Bone marrow (tissue), 2 donors: ENCODE measurements around the gene NPPA.
A peak's percentile ranks its signal among the peaks of the same experiment; 100 is the strongest.
"Not testable (repeated sequence)": the region's sequence is repeated elsewhere in the genome, so short reads cannot be mapped to it uniquely, and the experiment has no call there.

Experiments used
- DNase-seq, 2 donors: peaks; one replicate each; lab custom pipeline; 2025; lab: John Stamatoyannopoulos, UW

NPPA gene

DNA sequence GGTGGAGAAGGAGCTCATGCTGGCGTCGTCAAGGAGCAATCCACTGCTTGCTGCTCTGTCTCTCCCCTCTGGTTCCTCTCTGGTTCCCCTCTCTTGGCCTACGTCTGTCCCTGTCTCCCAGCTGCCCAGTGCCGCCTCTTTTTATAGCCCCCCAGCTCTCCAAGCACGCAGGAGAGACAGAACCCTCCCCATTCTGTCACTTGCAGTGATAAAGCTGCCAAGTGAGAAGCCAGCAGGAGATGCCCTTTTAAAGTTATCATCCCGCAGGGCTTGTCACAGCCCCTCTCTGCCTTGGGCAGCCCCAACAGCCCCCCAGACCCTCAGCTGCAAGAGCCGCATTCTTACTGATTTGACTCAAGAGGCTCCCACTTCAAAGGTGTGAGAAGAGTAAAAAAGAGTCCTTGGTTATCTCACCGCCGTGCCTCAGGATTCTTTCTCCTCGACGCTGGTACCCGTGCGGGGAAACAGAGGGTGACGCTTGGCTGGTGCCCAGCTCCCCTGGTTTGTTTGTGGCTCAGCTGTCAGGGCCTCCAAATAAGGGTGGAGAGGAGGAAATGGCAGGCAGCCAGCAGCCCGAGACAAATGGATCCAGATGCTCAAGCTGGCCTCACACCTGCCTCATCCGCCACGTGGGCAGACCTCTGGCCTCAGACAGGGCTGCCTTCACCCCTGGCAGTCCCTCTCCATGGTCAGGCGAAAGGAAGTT lies at the start of gene NPPA:
TSS of gene NPPA (minus strand) at position 117 of the 706 bp plus-strand sequence. CDS start at position 18, 99 bp downstream.
- DNase-seq: no peak

- not testable (repeated sequence) for DNase-seq
Observed at GRCh38 chr1:11894501-11894900, 46.9 kb upstream of the NPPA start.

DNA sequence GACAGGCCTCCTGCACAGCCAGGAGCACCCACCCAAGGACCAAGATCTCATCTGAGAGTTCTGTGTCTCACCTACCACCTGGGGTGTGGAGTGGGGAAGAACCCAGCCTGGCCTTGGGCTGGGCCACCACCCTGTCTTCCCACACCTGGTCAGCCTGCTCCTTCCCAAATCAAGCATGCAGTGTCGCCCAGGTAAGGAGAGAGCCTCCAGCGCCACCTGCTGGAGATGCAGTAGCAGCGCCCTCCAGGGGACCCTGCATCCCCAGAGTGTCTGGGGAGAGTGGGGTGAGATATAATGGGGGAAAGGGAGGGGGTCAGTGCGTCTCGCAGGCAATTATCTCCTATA lies 46.3 kb upstream of the NPPA start:
- peak in 1 of 2 donors; percentile 14 for DNase-seq

DNA sequence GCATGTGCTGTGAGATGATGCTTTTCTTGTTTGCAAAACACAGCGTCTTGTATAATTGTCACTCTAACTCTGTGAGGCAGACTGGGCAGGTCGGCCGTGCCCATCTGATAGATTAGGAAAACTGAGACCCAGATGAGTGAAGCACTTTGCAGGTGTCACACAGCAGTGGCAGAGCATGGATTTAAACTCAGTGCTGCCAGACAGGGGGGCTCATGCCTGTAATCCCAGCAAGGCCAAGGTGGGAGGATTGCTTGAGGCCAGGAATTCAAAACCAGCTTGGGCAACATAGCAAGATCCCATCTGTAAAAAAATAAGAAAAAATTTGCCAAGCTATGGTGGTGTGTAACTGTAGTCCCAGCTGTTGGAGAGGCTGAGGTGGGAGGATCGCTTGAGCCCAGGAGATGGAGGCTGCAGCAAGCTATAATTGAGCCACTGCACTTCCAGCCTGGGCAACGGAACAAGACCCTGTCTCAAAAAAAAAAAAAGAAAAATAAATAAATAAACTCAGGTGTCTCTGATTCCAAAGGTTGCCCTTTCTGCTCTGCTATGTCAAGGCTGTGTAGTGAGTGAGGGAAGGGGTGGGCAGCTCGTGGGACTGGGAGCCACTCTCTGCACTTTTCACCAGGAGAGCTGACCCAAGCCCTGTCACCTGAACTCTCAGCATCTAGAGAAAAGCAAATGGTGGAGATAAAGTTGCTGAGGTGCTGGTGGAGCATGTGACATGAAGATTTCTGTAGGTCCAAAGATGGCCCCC lies 44.0 kb upstream of the NPPA start:
- no peak for DNase-seq

- DNase-seq: no peak
Observed at GRCh38 chr1:11888877-11889208, 41.3 kb upstream of the NPPA start.

- DNase-seq: no peak
Observed at GRCh38 chr1:11888206-11888876, 40.8 kb upstream of the NPPA start.

- DNase-seq: no peak
Observed at GRCh38 chr1:11887666-11888007, 40.1 kb upstream of the NPPA start.

- DNase-seq: no peak
Observed at GRCh38 chr1:11886986-11887665, 39.5 kb upstream of the NPPA start.

DNA sequence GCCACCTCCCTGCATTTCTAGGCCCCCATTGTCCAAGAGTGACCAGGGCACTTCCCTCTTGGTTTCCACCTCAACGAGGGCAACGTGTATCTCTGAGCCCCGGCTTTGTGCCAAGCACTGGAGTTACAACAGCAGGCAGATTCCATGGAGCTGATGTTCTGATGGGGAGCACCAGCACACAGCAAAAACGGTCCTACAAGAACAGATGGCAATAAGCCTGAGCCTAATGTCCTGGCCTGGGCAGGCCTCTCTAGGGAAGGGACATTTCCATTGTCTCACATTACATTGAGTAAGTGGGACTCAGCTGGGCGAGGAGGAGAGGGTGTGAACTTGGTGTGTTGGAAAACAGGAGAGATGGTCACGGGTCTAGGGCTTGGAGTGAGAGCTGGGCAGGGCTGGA lies 38.3 kb upstream of the NPPA start:
- no peak for DNase-seq

GRCh38 chr1:11882814-11883538 lies 35.4 kb upstream of the NPPA start:
- no peak for DNase-seq

- DNase-seq: no peak
Observed at GRCh38 chr1:11881749-11882441, 34.3 kb upstream of the NPPA start.

GRCh38 chr1:11880911-11881748 lies 33.5 kb upstream of the NPPA start:
- no peak for DNase-seq

DNA sequence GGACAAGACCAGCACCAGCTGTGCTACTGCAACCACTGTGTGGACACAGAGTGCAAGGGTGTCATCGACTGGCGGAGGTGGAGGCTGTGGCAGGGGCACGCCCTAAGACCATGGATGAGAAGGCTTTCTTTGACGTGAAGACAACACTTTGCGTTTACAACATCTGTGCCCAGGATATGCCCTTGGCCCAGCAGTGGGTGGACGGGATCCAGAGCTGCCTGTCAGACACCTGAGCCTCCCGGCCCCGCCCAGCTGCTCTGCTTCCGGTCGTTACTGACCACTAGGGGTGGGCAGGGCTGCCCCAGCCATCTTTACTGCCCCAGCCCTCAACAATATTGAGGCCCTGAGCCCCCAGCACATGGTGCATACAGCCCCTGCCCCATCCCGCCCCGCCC lies 32.6 kb upstream of the NPPA start:
- no peak for DNase-seq

DNA sequence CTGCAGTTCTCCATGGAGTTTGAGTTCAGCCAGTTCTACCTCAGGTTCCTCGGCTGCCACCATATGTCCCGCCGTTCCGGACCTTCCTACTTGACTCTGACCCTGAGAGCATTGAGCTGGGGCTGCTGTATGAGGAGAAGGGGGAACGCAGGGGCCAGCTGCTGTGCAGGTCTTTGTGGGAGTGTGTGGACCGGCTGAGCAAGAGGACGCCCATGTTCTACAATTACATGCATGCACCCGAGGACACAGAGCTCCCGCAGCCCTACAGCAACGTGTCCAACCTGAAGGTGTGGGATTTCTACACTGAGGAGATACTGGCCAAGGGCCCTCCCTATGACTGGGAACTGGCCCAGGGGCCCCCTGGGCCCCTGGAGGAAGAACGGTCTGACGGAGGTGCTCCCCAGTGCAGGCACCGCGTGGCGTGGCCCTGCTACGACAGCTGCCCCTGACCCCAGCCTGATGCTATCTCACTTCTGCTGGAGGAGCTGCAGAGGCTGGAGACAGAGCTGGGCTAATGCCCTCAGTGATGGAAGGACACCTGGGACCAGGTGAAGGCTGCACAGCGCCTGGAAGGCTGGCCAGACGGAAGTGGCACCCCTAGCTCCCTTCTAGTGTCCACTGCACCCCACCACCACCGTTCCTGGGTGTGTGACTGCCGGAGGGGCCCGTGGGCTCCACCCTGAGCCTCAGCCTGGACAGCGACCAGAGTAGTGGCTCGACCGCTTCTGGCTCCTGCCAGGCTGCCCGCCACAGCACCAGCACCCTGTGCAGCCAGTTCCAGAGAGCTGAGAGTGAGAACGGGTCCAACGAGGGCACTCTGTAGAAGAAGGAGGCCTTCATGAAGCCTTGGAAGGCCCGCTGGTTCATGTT lies 32.0 kb upstream of the NPPA start:
- DNase-seq: no peak

GRCh38 chr1:11878891-11879190 lies 31.3 kb upstream of the NPPA start:
- no peak for DNase-seq

DNA sequence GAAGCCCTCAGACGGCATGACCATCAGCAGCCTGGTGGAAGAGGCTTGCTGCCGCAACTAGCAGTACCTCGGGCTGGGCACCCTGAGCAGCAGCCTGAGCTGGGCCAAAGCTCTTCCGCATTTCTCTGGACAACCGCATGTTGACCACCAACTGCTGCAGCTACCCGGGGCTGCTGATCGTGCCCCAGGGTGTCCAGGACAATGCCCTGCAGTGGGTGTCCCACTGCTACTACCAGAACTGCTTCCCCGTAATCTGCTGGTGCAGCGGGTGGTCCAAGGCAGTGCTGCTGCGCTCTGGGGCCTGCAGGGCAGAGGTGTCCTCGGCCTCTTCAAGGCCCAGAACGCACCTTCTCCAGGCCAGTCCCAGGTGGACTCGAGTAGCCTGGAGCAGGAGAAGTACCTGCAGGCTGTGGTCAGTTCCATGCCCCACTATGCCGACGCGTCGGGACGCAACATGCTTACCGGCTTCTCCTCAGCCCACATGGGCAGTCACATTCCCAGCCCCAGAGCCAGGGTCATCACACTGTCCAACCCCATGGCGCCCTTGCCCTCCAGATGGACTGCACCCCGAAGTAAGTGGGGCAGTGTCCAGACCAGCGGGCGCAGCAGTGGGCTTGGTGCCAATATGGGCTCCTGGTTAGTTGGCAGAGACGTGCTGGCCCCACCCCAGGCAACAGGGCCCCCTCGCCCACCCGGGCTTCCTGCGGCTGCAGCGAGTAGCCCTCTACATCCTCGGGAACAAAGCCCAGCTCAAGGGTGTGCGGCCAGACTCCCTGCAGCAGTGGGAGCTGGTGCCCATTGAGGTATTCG lies 30.7 kb upstream of the NPPA start:
- no peak for DNase-seq

GRCh38 chr1:11877074-11877473 lies 29.5 kb upstream of the NPPA start:
- no peak for DNase-seq

GRCh38 chr1:11875094-11875493 lies 27.5 kb upstream of the NPPA start:
- DNase-seq: no peak

GRCh38 chr1:11874624-11875023 lies 27.0 kb upstream of the NPPA start:
- DNase-seq: no peak
